ENCODE data around the gene RSBN1L. TPM values are rescaled to one million over a fixed set of nuclear protein-coding genes. Genes with fewer than 3 reads are reported as not detected.

RSBN1L gene
- total RNA-seq, 2 experiments from 2014 or later, result 21.7 to 21.8 TPM

- H3K27ac Mint-ChIP-seq, result no peak overlapping the region
- no peaks in the 10 kb centered on the region for H3K27me3 Mint-ChIP-seq
- H3K4me1 Mint-ChIP-seq, result peaks cover 29% of the 10 kb centered on the region
- H3K4me3 Mint-ChIP-seq, result no peak overlapping the region
- peaks cover 6% of the 10 kb centered on the region for H3K36me3 Mint-ChIP-seq
- no peak for DNase-seq
- no peaks in the 10 kb centered on the region for H3K9me3 Mint-ChIP-seq
Observed at GRCh38 chr7:77734659-77735421, 38.6 kb downstream of the RSBN1L start.

- peaks cover 23% of the 10 kb centered on the region for H3K4me1 Mint-ChIP-seq
- no peak overlapping the region for H3K4me3 Mint-ChIP-seq
- H3K9me3 Mint-ChIP-seq, result no peaks in the 10 kb centered on the region
- no peaks in the 10 kb centered on the region for H3K27me3 Mint-ChIP-seq
- peaks cover 6% of the 10 kb centered on the region for H3K36me3 Mint-ChIP-seq
- peak overlapping the region; percentile 40 for H3K27ac Mint-ChIP-seq
- DNase-seq, result no peak
Observed at GRCh38 chr7:77735457-77735856, 39.2 kb downstream of the RSBN1L start.

- peaks cover 17% of the 10 kb centered on the region for H3K4me1 Mint-ChIP-seq
- H3K36me3 Mint-ChIP-seq, result peaks cover 6% of the 10 kb centered on the region
- no peaks in the 10 kb centered on the region for H3K9me3 Mint-ChIP-seq
- no peak for DNase-seq
- H3K4me3 Mint-ChIP-seq, result no peak overlapping the region
- no peak overlapping the region for H3K27ac Mint-ChIP-seq
- H3K27me3 Mint-ChIP-seq, result no peaks in the 10 kb centered on the region
Observed at GRCh38 chr7:77736991-77737390, 40.7 kb downstream of the RSBN1L start.

- no peak for DNase-seq
- no peak overlapping the region for H3K4me3 Mint-ChIP-seq
- H3K27ac Mint-ChIP-seq, result no peak overlapping the region
- H3K9me3 Mint-ChIP-seq, result no peaks in the 10 kb centered on the region
- H3K36me3 Mint-ChIP-seq, result peaks cover 13% of the 10 kb centered on the region
- peaks cover 12% of the 10 kb centered on the region for H3K4me1 Mint-ChIP-seq
- H3K27me3 Mint-ChIP-seq, result no peaks in the 10 kb centered on the region
Observed at GRCh38 chr7:77738382-77738781, 42.1 kb downstream of the RSBN1L start.

- peaks cover 12% of the 10 kb centered on the region for H3K4me1 Mint-ChIP-seq
- H3K27ac Mint-ChIP-seq, result no peak overlapping the region
- H3K4me3 Mint-ChIP-seq, result no peak overlapping the region
- no peaks in the 10 kb centered on the region for H3K9me3 Mint-ChIP-seq
- no peaks in the 10 kb centered on the region for H3K27me3 Mint-ChIP-seq
- H3K36me3 Mint-ChIP-seq, result peaks cover 14% of the 10 kb centered on the region
- no peak for DNase-seq
Observed at GRCh38 chr7:77738871-77739270, 42.6 kb downstream of the RSBN1L start.

- no peaks in the 10 kb centered on the region for H3K9me3 Mint-ChIP-seq
- no peaks in the 10 kb centered on the region for H3K27me3 Mint-ChIP-seq
- no peak overlapping the region for H3K4me3 Mint-ChIP-seq
- H3K4me1 Mint-ChIP-seq, result peaks cover 7% of the 10 kb centered on the region
- no peak overlapping the region for H3K27ac Mint-ChIP-seq
- peaks cover 17% of the 10 kb centered on the region for H3K36me3 Mint-ChIP-seq
- DNase-seq, result no peak
Observed at GRCh38 chr7:77740257-77740656, 44.0 kb downstream of the RSBN1L start.

GRCh38 chr7:77743518-77743917 is 47.3 kb downstream of the RSBN1L start:
- no peak overlapping the region for H3K27ac Mint-ChIP-seq

GRCh38 chr7:77745746-77746145 is 49.5 kb downstream of the RSBN1L start:
- no peak overlapping the region for H3K27ac Mint-ChIP-seq
- H3K4me1 Mint-ChIP-seq, result peaks cover 17% of the 10 kb centered on the region
- no peaks in the 10 kb centered on the region for H3K27me3 Mint-ChIP-seq
- no peak overlapping the region for H3K4me3 Mint-ChIP-seq
- DNase-seq, result no peak
- peaks cover 2% of the 10 kb centered on the region for H3K9me3 Mint-ChIP-seq
- peaks cover 37% of the 10 kb centered on the region for H3K36me3 Mint-ChIP-seq

More at GRCh38 chr7:77743518-77743917, 47.3 kb downstream of the RSBN1L start:
- DNase-seq, result no peak
- H3K4me1 Mint-ChIP-seq, result peaks cover 11% of the 10 kb centered on the region
- H3K36me3 Mint-ChIP-seq, result peaks cover 30% of the 10 kb centered on the region
- no peaks in the 10 kb centered on the region for H3K27me3 Mint-ChIP-seq
- peaks cover 2% of the 10 kb centered on the region for H3K9me3 Mint-ChIP-seq
- H3K4me3 Mint-ChIP-seq, result no peak overlapping the region

- H3K27me3 Mint-ChIP-seq, result no peaks in the 10 kb centered on the region
- H3K4me1 Mint-ChIP-seq, result peaks cover 20% of the 10 kb centered on the region
- H3K27ac Mint-ChIP-seq, result no peak overlapping the region
- no peak for DNase-seq
- no peak overlapping the region for H3K4me3 Mint-ChIP-seq
- H3K36me3 Mint-ChIP-seq, result peaks cover 39% of the 10 kb centered on the region
- peaks cover 2% of the 10 kb centered on the region for H3K9me3 Mint-ChIP-seq
Observed at GRCh38 chr7:77746164-77746823, 50.0 kb downstream of the RSBN1L start.

GRCh38 chr7:77746824-77747165 is 50.5 kb downstream of the RSBN1L start:
- H3K27me3 Mint-ChIP-seq, result no peaks in the 10 kb centered on the region
- no peak overlapping the region for H3K27ac Mint-ChIP-seq
- H3K4me1 Mint-ChIP-seq, result peaks cover 20% of the 10 kb centered on the region
- H3K4me3 Mint-ChIP-seq, result no peak overlapping the region
- DNase-seq, result no peak
- peaks cover 39% of the 10 kb centered on the region for H3K36me3 Mint-ChIP-seq
- H3K9me3 Mint-ChIP-seq, result peaks cover 2% of the 10 kb centered on the region

GRCh38 chr7:77747178-77747577 is 50.9 kb downstream of the RSBN1L start:
- Mint-ChIP-seq H3K27ac (no peak overlapping the region), H3K9me3 (peaks cover 2% of the 10 kb centered on the region), H3K27me3 (no peaks in the 10 kb centered on the region), H3K4me3 (no peak overlapping the region), H3K4me1 (peaks cover 21% of the 10 kb centered on the region), H3K36me3 (peaks cover 36% of the 10 kb centered on the region)
- DNase-seq, result no peak

- Mint-ChIP-seq H3K4me3 (no peak overlapping the region), H3K27me3 (no peaks in the 10 kb centered on the region), H3K36me3 (peaks cover 32% of the 10 kb centered on the region), H3K9me3 (peaks cover 2% of the 10 kb centered on the region), H3K4me1 (peaks cover 24% of the 10 kb centered on the region), H3K27ac (no peak overlapping the region)
- DNase-seq, result no peak
Observed at GRCh38 chr7:77747718-77748117, 51.5 kb downstream of the RSBN1L start.

GRCh38 chr7:77752016-77752415 is 55.8 kb downstream of the RSBN1L start:
- Mint-ChIP-seq H3K4me1 (peaks cover 40% of the 10 kb centered on the region), H3K9me3 (no peaks in the 10 kb centered on the region), H3K4me3 (no peak overlapping the region), H3K36me3 (peaks cover 15% of the 10 kb centered on the region), H3K27ac (no peak overlapping the region), H3K27me3 (no peaks in the 10 kb centered on the region)
- DNase-seq, result no peak

- no peak overlapping the region for H3K27ac Mint-ChIP-seq
- no peaks in the 10 kb centered on the region for H3K27me3 Mint-ChIP-seq
- H3K9me3 Mint-ChIP-seq, result no peaks in the 10 kb centered on the region
- peaks cover 14% of the 10 kb centered on the region for H3K36me3 Mint-ChIP-seq
- no peak overlapping the region for H3K4me3 Mint-ChIP-seq
- H3K4me1 Mint-ChIP-seq, result peaks cover 41% of the 10 kb centered on the region
- DNase-seq, result no peak
Observed at GRCh38 chr7:77753173-77753572, 56.9 kb downstream of the RSBN1L start.

- Mint-ChIP-seq H3K27me3 (no peaks in the 10 kb centered on the region), H3K27ac (peak overlapping the region; percentile 58), H3K4me1 (peaks cover 37% of the 10 kb centered on the region), H3K4me3 (no peak overlapping the region), H3K9me3 (no peaks in the 10 kb centered on the region), H3K36me3 (peaks cover 3% of the 10 kb centered on the region)
- peak; percentile 4 for DNase-seq
Observed at GRCh38 chr7:77757589-77757988, 61.3 kb downstream of the RSBN1L start.
